SK-MEL-5 (cell line): ENCODE results near the gene ETNK2. TPM values are rescaled to one million over a fixed set of nuclear protein-coding genes. Genes with fewer than 3 reads are reported as not detected.

ENCODE experiments used
- total RNA-seq: library from RNA; depleted of rRNA; stranded (reverse); fragments of >200 nt; shearing (Covaris generic); gene quantifications from 2 replicates; pipeline ENCODE4 v1.2.3, GENCODE V29; 2014; rRNA removed

ETNK2 gene
- total RNA-seq, 1 experiment from 2014 or later, result 22.7 TPM

Other genes with a start within 250 kb of the ETNK2 start
- 7.7 and 9.7 TPM in 2 replicates for gene SOX13, start 78.9 kb downstream of the ETNK2 start, total RNA-seq
- gene REN, start 14.3 kb upstream of the ETNK2 start, total RNA-seq, result not detected in 2 replicates
- gene KISS1, start 44.4 kb upstream of the ETNK2 start, total RNA-seq, result not detected in 2 replicates
- gene GOLT1A, start 61.9 kb upstream of the ETNK2 start, total RNA-seq, result not detected in 2 replicates
- 0.08 TPM in 1 of 2 replicates, not detected in the other for gene PLEKHA6, start 207.9 kb upstream of the ETNK2 start, total RNA-seq